Stimulated activated naive CD8-positive, alpha-beta T cell treated with anti-CD3 and anti-CD28 coated beads, Interleukin-15, amount 100 ng/mL, for 72 hours (primary cell): ENCODE data around the gene SDR42E1.

Experiments used
- ATAC-seq: fragments of 150-1000 bp; cut with Tn5 transposase; 2 replicates; pipeline ENCODE4 v1.10.0; 2021; ENCODE audit warnings: mild to moderate bottlenecking, moderate library complexity
- DNase-seq, 2 donors: peaks; one replicate each; pipeline ENCODE4 v3.0.0; 2021 to 2022
- H3K27ac Mint-ChIP-seq, 2 donors: one replicate each; pipeline ENCODE4 v1.8.0; 2022; ENCODE audit warnings: mild to moderate bottlenecking in 2 of 2, mixed read lengths in 2 of 2, moderate library complexity in 2 of 2
- H3K27me3 Mint-ChIP-seq: one replicate; pipeline ENCODE4 v1.8.0; 2022; ENCODE audit warnings: mixed read lengths
- H3K4me1 Mint-ChIP-seq: one replicate; pipeline ENCODE4 v1.8.0; 2022; ENCODE audit warnings: mild to moderate bottlenecking, mixed read lengths
- H3K4me3 Mint-ChIP-seq, 2 donors: one replicate each; pipeline ENCODE4 v1.8.0; 2022; ENCODE audit warnings: mild to moderate bottlenecking in 2 of 2, mixed read lengths in 2 of 2, moderate library complexity in 1 of 2
- H3K9me3 Mint-ChIP-seq, 2 donors: one replicate each; pipeline ENCODE4 v1.8.0; 2022; ENCODE audit warnings: mixed read lengths in 2 of 2

SDR42E1 gene

GRCh38 chr16:82043680-82044584 is 32.7 kb upstream of the SDR42E1 start:
- DNase-seq (no peak), ATAC-seq (no peak)
- Mint-ChIP-seq H3K4me3 (no peak overlapping the region), H3K27me3 (peaks cover 10% of the 10 kb centered on the region), H3K9me3 (no peaks in the 10 kb centered on the region), H3K27ac (no peak overlapping the region), H3K4me1 (no peaks in the 10 kb centered on the region)

- Mint-ChIP-seq H3K27me3 (peaks cover 18% of the 10 kb centered on the region), H3K4me3 (no peak overlapping the region), H3K27ac (no peak overlapping the region), H3K4me1 (no peaks in the 10 kb centered on the region), H3K9me3 (no peaks in the 10 kb centered on the region)
- DNase-seq (no peak), ATAC-seq (no peak)
These were observed 31.6 kb upstream of the SDR42E1 start for GRCh38 chr16:82042846-82043245.

- H3K9me3 Mint-ChIP-seq: no peaks in the 10 kb centered on the region
- H3K27me3 Mint-ChIP-seq: peaks cover 12% of the 10 kb centered on the region
- ATAC-seq (no peak), DNase-seq (no peak)
- H3K4me1 Mint-ChIP-seq: no peaks in the 10 kb centered on the region
- no peak overlapping the region for H3K4me3 Mint-ChIP-seq
- H3K27ac Mint-ChIP-seq: no peak overlapping the region
These were observed 30.9 kb upstream of the SDR42E1 start for GRCh38 chr16:82042144-82042543.

GRCh38 chr16:82041542-82041941 is 30.3 kb upstream of the SDR42E1 start:
- DNase-seq (no peak), ATAC-seq (no peak)
- H3K27ac Mint-ChIP-seq: no peak overlapping the region
- H3K9me3 Mint-ChIP-seq: no peaks in the 10 kb centered on the region
- peaks cover 9% of the 10 kb centered on the region for H3K27me3 Mint-ChIP-seq
- H3K4me1 Mint-ChIP-seq: no peaks in the 10 kb centered on the region
- H3K4me3 Mint-ChIP-seq: no peak overlapping the region

GRCh38 chr16:82040296-82040695 is 29.0 kb upstream of the SDR42E1 start:
- no peak overlapping the region for H3K27ac Mint-ChIP-seq
- no peak overlapping the region for H3K4me3 Mint-ChIP-seq
- DNase-seq (no peak), ATAC-seq (no peak)
- H3K27me3 Mint-ChIP-seq: peaks cover 19% of the 10 kb centered on the region
- H3K9me3 Mint-ChIP-seq: no peaks in the 10 kb centered on the region
- no peaks in the 10 kb centered on the region for H3K4me1 Mint-ChIP-seq

- H3K4me3 Mint-ChIP-seq: no peak overlapping the region
- no peak for ATAC-seq
- no peaks in the 10 kb centered on the region for H3K4me1 Mint-ChIP-seq
These were observed 26.4 kb upstream of the SDR42E1 start for GRCh38 chr16:82037666-82038065.

GRCh38 chr16:82037251-82037650 is 26.0 kb upstream of the SDR42E1 start:
- H3K27me3 Mint-ChIP-seq: peaks cover 44% of the 10 kb centered on the region
- H3K27ac Mint-ChIP-seq: no peak overlapping the region
- DNase-seq (no peak), ATAC-seq (no peak)
- no peaks in the 10 kb centered on the region for H3K4me1 Mint-ChIP-seq
- H3K9me3 Mint-ChIP-seq: no peaks in the 10 kb centered on the region
- no peak overlapping the region for H3K4me3 Mint-ChIP-seq

More at GRCh38 chr16:82037666-82038065, 26.4 kb upstream of the SDR42E1 start:
- Mint-ChIP-seq H3K27me3 (peaks cover 40% of the 10 kb centered on the region), H3K9me3 (no peaks in the 10 kb centered on the region), H3K27ac (no peak overlapping the region)
- no peak for DNase-seq

- Mint-ChIP-seq H3K27ac (peak within 1 kb of the TSS in 1 of 2 donors; percentile 4), H3K4me3 (no peak within 1 kb of the TSS), H3K9me3 (no peaks in the 10 kb centered on the region), H3K27me3 (peaks cover 47% of the 10 kb centered on the region), H3K4me1 (no peaks in the 10 kb centered on the region)
- ATAC-seq (no peak), DNase-seq (no peak)
These were observed 23.8 kb upstream of the SDR42E1 start, which contains the start of gene HSD17B2 for GRCh38 chr16:82034981-82035612. Gene HSD17B2, plus strand, starts transcription at chr16:82035253. Its CDS starts 172 bp downstream, at chr16:82035425.

- Mint-ChIP-seq H3K27me3 (peaks cover 45% of the 10 kb centered on the region), H3K4me1 (no peaks in the 10 kb centered on the region), H3K9me3 (no peaks in the 10 kb centered on the region), H3K27ac (no peak overlapping the region), H3K4me3 (no peak overlapping the region)
- no peak for ATAC-seq
- no peak for DNase-seq
These were observed 22.5 kb upstream of the SDR42E1 start for GRCh38 chr16:82033683-82034300.

- H3K27me3 Mint-ChIP-seq: peaks cover 38% of the 10 kb centered on the region
- no peaks in the 10 kb centered on the region for H3K9me3 Mint-ChIP-seq
- no peak for DNase-seq
- no peaks in the 10 kb centered on the region for H3K4me1 Mint-ChIP-seq
- no peak for ATAC-seq
- no peak overlapping the region for H3K4me3 Mint-ChIP-seq
- H3K27ac Mint-ChIP-seq: no peak overlapping the region
These were observed 21.7 kb upstream of the SDR42E1 start for GRCh38 chr16:82033006-82033405.

- H3K27ac Mint-ChIP-seq: no peak overlapping the region
- peaks cover 38% of the 10 kb centered on the region for H3K27me3 Mint-ChIP-seq
- ATAC-seq (no peak), DNase-seq (no peak)
- H3K9me3 Mint-ChIP-seq: no peaks in the 10 kb centered on the region
- H3K4me3 Mint-ChIP-seq: no peak overlapping the region
- H3K4me1 Mint-ChIP-seq: no peaks in the 10 kb centered on the region
These were observed 20.1 kb upstream of the SDR42E1 start for GRCh38 chr16:82031116-82032084.

- H3K27ac Mint-ChIP-seq: no peak overlapping the region
- no peaks in the 10 kb centered on the region for H3K9me3 Mint-ChIP-seq
- no peak for DNase-seq
- H3K4me3 Mint-ChIP-seq: no peak overlapping the region
- ATAC-seq: no peak
- no peaks in the 10 kb centered on the region for H3K4me1 Mint-ChIP-seq
- peaks cover 32% of the 10 kb centered on the region for H3K27me3 Mint-ChIP-seq
These were observed 16.4 kb upstream of the SDR42E1 start for GRCh38 chr16:82027629-82028064.

GRCh38 chr16:82024883-82025282 is 13.6 kb upstream of the SDR42E1 start:
- Mint-ChIP-seq H3K9me3 (no peaks in the 10 kb centered on the region), H3K27ac (no peak overlapping the region), H3K4me1 (no peaks in the 10 kb centered on the region), H3K4me3 (no peak overlapping the region), H3K27me3 (peaks cover 33% of the 10 kb centered on the region)
- no peak for ATAC-seq
- DNase-seq: no peak

GRCh38 chr16:82024316-82024715 is 13.0 kb upstream of the SDR42E1 start:
- H3K27me3 Mint-ChIP-seq: peaks cover 39% of the 10 kb centered on the region

GRCh38 chr16:82023206-82023605 is 11.9 kb upstream of the SDR42E1 start:
- no peak overlapping the region for H3K4me3 Mint-ChIP-seq
- H3K27me3 Mint-ChIP-seq: peaks cover 50% of the 10 kb centered on the region
- no peak for DNase-seq
- H3K27ac Mint-ChIP-seq: no peak overlapping the region
- no peak for ATAC-seq
- no peaks in the 10 kb centered on the region for H3K4me1 Mint-ChIP-seq
- no peaks in the 10 kb centered on the region for H3K9me3 Mint-ChIP-seq

More at GRCh38 chr16:82024316-82024715, 13.0 kb upstream of the SDR42E1 start:
- Mint-ChIP-seq H3K27ac (no peak overlapping the region), H3K4me3 (no peak overlapping the region), H3K9me3 (no peaks in the 10 kb centered on the region), H3K4me1 (no peaks in the 10 kb centered on the region)
- ATAC-seq (no peak), DNase-seq (no peak)
